GM12873 (cell line): ENCODE data around the gene TAX1BP3.

Source experiments
- TF ChIP-seq, protein P1 (sequence below): IDR thresholded peaks from 2 replicates; pipeline ENCODE4 v1.5.1; 2012; ENCODE audit warnings: low read depth, mild to moderate bottlenecking, moderate library complexity, low read length, control low read depth; ENCODE audit not compliant: insufficient read depth; ENCODE audit errors: missing control alignments

Gene TAX1BP3

DNA sequence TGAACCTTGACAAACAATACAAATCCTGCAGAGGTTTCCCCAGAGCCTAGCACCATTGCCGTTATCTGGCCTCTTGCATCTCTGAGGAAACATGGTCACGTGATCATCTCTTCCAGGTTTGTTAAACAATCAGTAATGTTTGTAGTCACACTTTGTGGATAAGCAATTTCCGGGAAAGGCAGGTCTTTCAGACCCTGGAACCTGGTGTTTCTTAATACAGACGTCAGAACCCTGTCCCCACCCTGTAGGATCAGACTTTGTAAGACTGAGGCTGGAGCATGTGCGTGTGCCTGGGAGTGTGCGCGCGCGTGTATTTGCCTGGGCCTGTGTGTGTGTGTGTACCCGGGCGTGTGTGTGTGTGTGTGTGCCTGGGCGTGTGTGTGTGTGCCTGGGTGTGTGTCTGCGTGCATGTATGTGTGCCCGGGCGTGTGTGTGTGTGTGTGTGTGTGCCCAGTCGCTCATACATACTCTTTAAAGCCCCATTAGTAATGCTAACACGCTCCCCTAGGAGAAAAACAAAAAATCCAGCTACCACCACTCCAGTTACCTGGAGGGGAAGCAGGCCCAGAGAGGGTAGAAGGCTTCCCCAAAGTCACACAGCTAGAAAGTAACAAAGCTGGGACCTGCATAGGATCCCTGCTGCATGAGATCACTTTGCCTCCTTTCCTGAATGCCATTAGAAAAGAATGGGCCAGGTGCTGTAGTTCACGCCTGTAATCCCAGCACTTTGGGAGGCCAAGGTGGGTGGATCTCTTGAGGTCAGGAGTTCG is 26.5 kb downstream of the TAX1BP3 start:
- TF ChIP-seq, protein P1, sequence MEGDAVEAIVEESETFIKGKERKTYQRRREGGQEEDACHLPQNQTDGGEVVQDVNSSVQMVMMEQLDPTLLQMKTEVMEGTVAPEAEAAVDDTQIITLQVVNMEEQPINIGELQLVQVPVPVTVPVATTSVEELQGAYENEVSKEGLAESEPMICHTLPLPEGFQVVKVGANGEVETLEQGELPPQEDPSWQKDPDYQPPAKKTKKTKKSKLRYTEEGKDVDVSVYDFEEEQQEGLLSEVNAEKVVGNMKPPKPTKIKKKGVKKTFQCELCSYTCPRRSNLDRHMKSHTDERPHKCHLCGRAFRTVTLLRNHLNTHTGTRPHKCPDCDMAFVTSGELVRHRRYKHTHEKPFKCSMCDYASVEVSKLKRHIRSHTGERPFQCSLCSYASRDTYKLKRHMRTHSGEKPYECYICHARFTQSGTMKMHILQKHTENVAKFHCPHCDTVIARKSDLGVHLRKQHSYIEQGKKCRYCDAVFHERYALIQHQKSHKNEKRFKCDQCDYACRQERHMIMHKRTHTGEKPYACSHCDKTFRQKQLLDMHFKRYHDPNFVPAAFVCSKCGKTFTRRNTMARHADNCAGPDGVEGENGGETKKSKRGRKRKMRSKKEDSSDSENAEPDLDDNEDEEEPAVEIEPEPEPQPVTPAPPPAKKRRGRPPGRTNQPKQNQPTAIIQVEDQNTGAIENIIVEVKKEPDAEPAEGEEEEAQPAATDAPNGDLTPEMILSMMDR = no peak

DNA sequence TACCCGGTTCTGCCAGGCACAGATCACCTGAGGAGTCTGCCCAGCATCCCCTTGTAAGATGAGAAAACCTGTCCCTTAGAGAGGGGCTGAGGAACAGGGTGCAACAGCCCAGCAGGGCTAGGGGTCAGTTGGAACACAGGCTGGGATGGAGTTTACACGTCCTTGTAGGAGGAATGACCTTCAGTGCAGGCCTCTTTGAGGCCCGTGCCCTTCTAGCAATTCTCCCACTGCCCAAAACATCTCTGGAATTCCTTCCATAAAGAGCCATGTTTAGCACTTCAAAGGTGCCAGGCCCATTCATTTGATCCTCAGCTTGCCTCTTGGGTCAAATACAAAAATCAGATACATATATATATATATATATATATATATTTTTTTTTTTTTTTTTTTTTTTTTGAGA is 27.4 kb downstream of the TAX1BP3 start:
- TF ChIP-seq, protein P1 = no peak

DNA sequence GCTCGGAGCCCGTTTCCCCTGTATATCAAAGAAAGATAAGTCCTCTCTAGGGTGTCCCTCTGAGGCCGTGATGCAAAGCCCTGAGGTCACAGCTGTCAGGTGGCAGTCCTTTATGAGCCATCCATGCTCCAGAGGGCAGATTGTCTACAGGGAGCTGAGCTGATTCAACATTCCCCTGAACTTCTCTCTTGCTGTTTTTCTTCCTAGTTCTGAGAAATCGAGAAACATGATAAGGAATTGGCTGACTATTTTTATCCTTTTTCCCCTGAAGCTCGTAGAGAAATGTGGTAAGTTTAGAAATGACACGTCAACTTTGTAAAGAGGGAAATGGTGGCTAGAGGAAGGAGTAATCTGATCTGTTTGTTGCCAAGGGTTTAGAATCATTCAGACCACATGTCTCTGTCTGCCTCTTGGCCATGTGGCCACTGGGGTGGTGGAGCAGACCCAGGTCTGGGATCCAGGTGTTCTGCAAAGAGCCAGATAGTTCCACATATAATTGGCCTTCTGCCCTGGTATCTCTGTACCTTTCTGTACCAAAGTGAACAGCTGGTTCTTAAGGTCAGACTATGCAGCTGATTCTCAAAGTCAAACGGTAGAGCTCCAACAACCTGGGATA is 28.3 kb downstream of the TAX1BP3 start:
- TF ChIP-seq, protein P1 = no peak

DNA sequence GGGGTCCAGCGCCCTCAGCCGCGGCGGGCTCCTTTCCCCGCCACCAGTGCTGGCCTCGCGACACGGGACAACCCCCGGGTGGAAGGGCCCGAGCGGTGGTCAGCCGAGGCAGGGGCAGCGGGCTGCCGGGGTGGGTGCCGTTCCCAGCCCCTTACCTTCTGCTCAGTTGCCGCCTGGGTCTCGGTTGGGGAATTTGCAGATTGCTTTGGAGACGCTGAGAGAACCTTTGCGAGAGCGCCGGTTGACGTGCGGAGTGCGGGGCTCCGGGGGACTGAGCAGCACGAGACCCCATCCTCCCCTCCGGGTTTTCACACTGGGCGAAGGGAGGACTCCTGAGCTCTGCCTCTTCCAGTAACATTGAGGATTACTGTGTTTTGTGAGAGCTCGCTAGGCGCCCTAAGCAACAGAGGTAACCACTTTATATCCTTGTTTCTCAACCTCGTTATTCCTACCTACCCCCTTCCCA is 31.4 kb downstream of the TAX1BP3 start:
- TF ChIP-seq, protein P1 = no peak

DNA sequence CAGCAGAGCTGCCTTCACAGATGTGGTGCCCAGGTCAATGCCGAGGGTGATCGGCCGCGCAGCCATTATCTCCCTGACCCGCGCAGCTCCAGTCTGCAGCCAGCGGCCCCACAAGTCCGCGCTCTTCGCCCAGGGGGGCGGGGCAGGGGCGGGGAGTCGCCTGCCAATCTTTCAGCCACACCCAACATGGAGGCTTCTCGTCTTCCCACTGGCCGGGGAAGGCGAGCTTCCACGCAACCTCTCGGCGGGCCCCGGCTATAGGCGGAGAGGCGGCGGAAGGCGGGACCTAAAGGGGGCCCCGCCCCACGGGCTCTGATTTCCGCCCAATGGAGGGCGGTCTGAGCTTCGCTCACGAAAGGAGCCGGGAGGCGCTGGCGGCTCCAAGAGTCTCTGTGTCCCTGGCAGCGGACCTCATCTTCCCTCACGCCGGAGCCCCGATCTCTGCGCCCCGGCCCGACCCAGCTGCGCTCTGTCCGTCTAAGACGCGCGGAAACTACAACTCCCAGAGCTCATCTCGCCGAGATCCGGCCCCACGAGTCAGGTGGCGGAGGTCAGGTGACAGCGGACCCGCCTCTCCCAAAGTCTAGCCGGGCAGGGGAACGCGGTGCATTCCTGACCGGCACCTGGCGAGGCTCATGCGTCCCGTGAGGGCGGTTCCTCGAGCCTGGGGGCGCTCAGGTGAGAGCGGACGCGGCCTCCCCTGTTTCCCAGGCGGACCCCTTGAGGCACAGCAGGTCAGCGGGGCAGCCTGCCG is 32.0 kb downstream of the TAX1BP3 start, which contains the start of the genes CTNS and SHPK:
CTNS (plus strand) TSS at position 607 of the 754 bp plus-strand sequence. CDS start 3,447 bp downstream, outside the sequence.
SHPK (minus strand) TSS at position 97 of the 754 bp plus-strand sequence; CDS start at position 66, 31 bp downstream.
- TF ChIP-seq, protein P1 = no peak

DNA sequence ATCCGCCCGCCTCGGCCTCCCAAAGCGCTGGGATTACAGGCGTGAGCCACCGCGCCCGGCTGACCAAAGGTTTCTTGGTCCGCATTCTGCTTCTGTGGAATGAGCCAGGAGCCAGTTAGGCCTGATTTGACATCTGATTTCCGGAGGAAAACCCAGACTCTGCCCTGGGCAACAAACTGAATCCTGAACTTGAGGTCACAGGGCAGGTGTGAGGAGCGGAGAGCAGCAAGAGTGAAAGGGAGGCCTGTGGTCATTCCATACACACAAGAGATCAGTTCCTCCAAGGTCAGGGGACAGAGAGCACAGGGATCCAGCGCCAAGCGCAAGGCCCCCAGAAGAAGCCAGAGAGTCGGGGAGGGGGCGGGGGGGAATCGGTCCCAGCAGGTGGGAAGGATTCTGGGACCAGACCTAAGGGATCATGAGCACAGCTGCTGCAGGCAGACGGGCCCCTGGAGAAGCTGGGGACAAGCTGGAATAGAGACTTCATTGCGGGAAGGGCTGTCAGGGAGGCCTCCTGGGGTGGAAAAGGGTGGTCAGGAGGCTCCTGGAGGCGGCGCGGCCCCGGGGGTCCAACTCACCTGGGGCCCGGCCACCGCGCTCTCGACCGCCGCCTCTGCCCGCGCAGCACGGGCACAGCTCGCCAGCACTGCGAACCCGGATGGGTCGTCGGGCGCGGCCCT is 32.8 kb downstream of the TAX1BP3 start:
- TF ChIP-seq, protein P1 = no peak
